K562 treated with DMSO at 1 percent for 12 hours (cell line): Measurements from ENCODE around the gene FLG. TPM values are rescaled to one million over a fixed set of nuclear protein-coding genes. Genes with fewer than 3 reads are reported as not detected.

ENCODE experiments used
- total RNA-seq: library from RNA; unstranded; fragments of 300-600 nt; gene quantifications from 2 replicates; pipeline ENCODE4 v1.2.3, GENCODE V29; 2022; ENCODE audit not compliant: insufficient read depth

Gene FLG
- not detected in 2 replicates for total RNA-seq

DNA sequence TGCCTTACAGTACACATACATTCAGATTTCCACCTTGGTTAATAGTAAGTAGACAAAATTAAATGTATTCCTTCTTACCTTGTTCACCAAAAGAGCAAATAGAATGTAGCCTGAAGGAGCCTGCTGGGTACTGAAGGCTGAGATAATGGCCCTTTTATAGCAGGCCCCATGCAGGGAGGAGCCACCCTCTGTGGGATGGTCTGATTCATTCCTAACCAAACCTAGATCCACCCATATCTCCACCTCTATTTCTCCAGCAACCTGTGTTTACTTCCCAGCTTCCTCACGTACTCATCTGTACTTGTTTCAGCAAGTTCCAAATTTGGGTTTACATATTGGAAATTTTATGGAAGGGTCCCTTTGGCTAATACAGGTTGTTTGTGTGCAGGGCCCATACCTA is at the start of gene FLG:
TSS of gene FLG (minus strand) at position 129 of the 400 bp plus-strand sequence. CDS start 9,783 bp downstream, outside the sequence.

DNA sequence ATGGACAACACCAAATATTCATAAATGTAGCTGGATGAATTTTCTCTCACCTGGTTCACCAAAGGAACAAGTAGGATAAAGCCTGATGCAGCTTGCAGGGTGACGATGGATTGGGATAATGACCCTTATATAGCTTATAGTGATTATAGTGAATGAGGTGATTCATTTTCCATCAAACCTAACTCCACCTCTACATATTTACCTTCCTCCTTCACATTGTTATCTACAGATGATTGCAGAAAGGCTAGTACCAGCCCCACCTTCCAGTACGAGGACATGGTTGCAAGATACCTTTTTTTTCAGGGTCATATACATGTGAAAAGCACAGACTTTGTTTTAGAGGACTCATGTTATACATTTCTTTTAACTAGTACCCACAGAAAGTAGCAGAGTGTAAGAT is 34.9 kb upstream of the FLG start, which contains the start of gene FLG2:
TSS of gene FLG2 (minus strand) at position 101 of the 400 bp plus-strand sequence. CDS start 1,122 bp downstream, outside the sequence.

Other genes with a start within 250 kb of the FLG start
- not detected in 2 replicates for gene TCHHL1, start 236.2 kb downstream of the FLG start, total RNA-seq
- not detected in 2 replicates for gene TCHH, start 209.8 kb downstream of the FLG start, total RNA-seq
- not detected in 2 replicates for gene RPTN, start 166.0 kb downstream of the FLG start, total RNA-seq
- not detected in 2 replicates for gene HRNR, start 101.0 kb downstream of the FLG start, total RNA-seq
- not detected in 2 replicates for gene FLG2, start 34.8 kb upstream of the FLG start, total RNA-seq
- not detected in 2 replicates for gene CRNN, start 89.0 kb upstream of the FLG start, total RNA-seq
- gene LCE5A, start 185.6 kb upstream of the FLG start, total RNA-seq, result not detected in 2 replicates
- gene CRCT1, start 189.2 kb upstream of the FLG start, total RNA-seq, result not detected in 2 replicates
- gene LCE3E, start 241.5 kb upstream of the FLG start, total RNA-seq, result not detected in 2 replicates